ENCODE measurements around the gene CCDC186. TPM values are rescaled to one million over a fixed set of nuclear protein-coding genes. Genes with fewer than 3 reads are reported as not detected.

The CCDC186 gene
- total and polyA plus RNA-seq, 2 of the 8 experiments (the other 6 are each of a cell fraction or from before 2014, with no cell fraction given) = 3.0 to 30.3 TPM

- no peak for TF ChIP-seq EZH2 (IDR thresholded peaks at IDR 0.05; ENCODE audit: low read depth, low read length, severe bottlenecking)
These were observed 100.4 kb downstream of the CCDC186 start (continued) for GRCh38 chr10:114073395-114074186.
